SK-MEL-5 (cell line): ENCODE data around the gene RNFT2. TPM values are rescaled to one million over a fixed set of nuclear protein-coding genes. Genes with fewer than 3 reads are reported as not detected.
A peak's percentile ranks its signal among the peaks of the same experiment; 100 is the strongest.

Experiments
- DNase-seq: peaks from one replicate; pipeline ENCODE4 v3.0.0-alpha.2; 2016; ENCODE audit warnings: low read depth, low spot score
- in situ Hi-C: cut with HindIII; loops from 2 replicates; pipeline ENCODE4 v1.10.0; 2016; ENCODE audit warnings: low sequenced_read_pairs, high pct_unique_total_duplicates, low pct_unique_long_range_greater_than_20kb
- total RNA-seq: library from RNA; depleted of rRNA; stranded (reverse); fragments of >200 nt; shearing (Covaris generic); gene quantifications from 2 replicates; pipeline ENCODE4 v1.2.3, GENCODE V29; 2014

Gene RNFT2
- total RNA-seq, 1 experiment from 2014 or later = 2.3 TPM

GRCh38 chr12:116843085-116843484 is 105.0 kb downstream of the RNFT2 start:
- no peak for DNase-seq
- in situ Hi-C loops = no loop called here

- in situ Hi-C loops = no loop called here
- no peak for DNase-seq
Observed at GRCh38 chr12:116849216-116849615, 111.1 kb downstream of the RNFT2 start.

- DNase-seq = no peak
- in situ Hi-C loops = no loop called here
Observed at GRCh38 chr12:116852303-116852702, 114.2 kb downstream of the RNFT2 start.

- in situ Hi-C loops = no loop called here
- DNase-seq = no peak
Observed at GRCh38 chr12:116853507-116853906, 115.4 kb downstream of the RNFT2 start.

- no peak for DNase-seq
- in situ Hi-C loops = no loop called here
Observed at GRCh38 chr12:116855744-116856470, 117.8 kb downstream of the RNFT2 start.

- DNase-seq = no peak
Observed at GRCh38 chr12:116856729-116857128, 118.6 kb downstream of the RNFT2 start.

GRCh38 chr12:116859079-116859478 is 121.0 kb downstream of the RNFT2 start:
- no peak for DNase-seq
- in situ Hi-C loops = no loop called here

More at GRCh38 chr12:116856729-116857128, 118.6 kb downstream of the RNFT2 start:
- in situ Hi-C loops = no loop called here

- no peak for DNase-seq
- in situ Hi-C loops = no loop called here
Observed at GRCh38 chr12:116860263-116860662, 122.1 kb downstream of the RNFT2 start.

GRCh38 chr12:116861320-116861719 is 123.2 kb downstream of the RNFT2 start:
- in situ Hi-C loops = no loop called here
- DNase-seq = peak; percentile 78

- no peak for DNase-seq
- in situ Hi-C loops = no loop called here
Observed at GRCh38 chr12:116862167-116862566, 124.1 kb downstream of the RNFT2 start.

GRCh38 chr12:116863275-116863767 is 125.2 kb downstream of the RNFT2 start:
- in situ Hi-C loops = no loop called here
- peak; percentile 96 for DNase-seq

GRCh38 chr12:116864371-116865160 is 126.5 kb downstream of the RNFT2 start:
- in situ Hi-C loops = no loop called here
- peak; percentile 42 for DNase-seq

- DNase-seq = no peak
- in situ Hi-C loops = no loop called here
Observed at GRCh38 chr12:116867523-116867922, 129.4 kb downstream of the RNFT2 start.

- in situ Hi-C loops = no loop called here
- no peak for DNase-seq
Observed at GRCh38 chr12:116870306-116870705, 132.2 kb downstream of the RNFT2 start.

- in situ Hi-C loops = no loop called here
- no peak for DNase-seq
Observed at GRCh38 chr12:116874324-116874995, 136.3 kb downstream of the RNFT2 start.

- in situ Hi-C loops = no loop called here
- peak; percentile 90 for DNase-seq
Observed at GRCh38 chr12:116876151-116876869, 138.2 kb downstream of the RNFT2 start.

- DNase-seq = no peak
- in situ Hi-C loops = no loop called here
Observed at GRCh38 chr12:116878567-116879508, 140.7 kb downstream of the RNFT2 start.
